Thymus (tissue), 11 donors: ENCODE measurements around the gene SIL1. TPM values are rescaled to one million over a fixed set of nuclear protein-coding genes. Genes with fewer than 3 reads are reported as not detected.
"Not testable (repeated sequence)": the region's sequence is repeated elsewhere in the genome, so short reads cannot be mapped to it uniquely, and the experiment has no call there.

ENCODE experiments used
- DNase-seq, 9 donors: peaks; one replicate each; pipeline ENCODE4 v3.0.0-alpha.2; 2013; ENCODE audit warnings: low spot score in 9 of 9, low read depth in 6 of 9, missing footprints in 1 of 9
- H3K27ac ChIP-seq, 2 donors: one replicate each; pipeline ENCODE4 v1.5.1; 2013; ENCODE audit warnings: control low read depth in 1 of 2, low read depth in 1 of 2, low read length in 1 of 2, mild to moderate bottlenecking in 1 of 2, moderate library complexity in 1 of 2
- H3K27me3 ChIP-seq, 2 donors: one replicate each; pipeline ENCODE4 v1.5.1; 2013; ENCODE audit warnings: low read length in 1 of 2; ENCODE audit not compliant: control insufficient read depth in 2 of 2, insufficient read depth in 1 of 2
- H3K36me3 ChIP-seq, 2 donors: one replicate each; pipeline ENCODE4 v1.5.1; 2013; ENCODE audit warnings: low read length in 1 of 2, mild to moderate bottlenecking in 1 of 2, moderate library complexity in 1 of 2; ENCODE audit not compliant: control insufficient read depth in 2 of 2, insufficient read depth in 2 of 2
- H3K4me1 ChIP-seq, 2 donors: one replicate each; pipeline ENCODE4 v1.5.1; 2013; ENCODE audit warnings: low read length in 2 of 2; ENCODE audit not compliant: control insufficient read depth in 2 of 2, insufficient read depth in 2 of 2
- H3K4me3 ChIP-seq, 2 donors: one replicate each; pipeline ENCODE4 v1.5.1; 2013; ENCODE audit warnings: low read length in 2 of 2, control low read depth in 1 of 2, mild to moderate bottlenecking in 1 of 2
- H3K9me3 ChIP-seq, 2 donors: one replicate each; pipeline ENCODE4 v1.5.1; 2013; ENCODE audit warnings: low read length in 1 of 2, mild to moderate bottlenecking in 1 of 2; ENCODE audit not compliant: control insufficient read depth in 2 of 2, insufficient read depth in 1 of 2
- WGBS: extraction: QIAGEN DNeasy Blood & Tissue Kit; methylation state at CpG from one replicate; pipeline ENCODE4 v1.1.7; 2013; 5-methylcytosine and 5-hydroxymethylcytosine counted together
- polyA plus RNA-seq: library from polyadenylated mRNA; stranded (reverse); fragments of 200-250 nt; gene quantifications from one replicate; pipeline ENCODE4 v1.2.3, GENCODE V29; 2013
- total RNA-seq: library from RNA; stranded (reverse); fragments of 120-200 nt; gene quantifications from one replicate; pipeline ENCODE4 v1.2.4, GENCODE V29; 2013
- donor health status: healthy.

The SIL1 gene
- total and polyA plus RNA-seq, 2 donors, result 17.0 to 30.2 TPM

- H3K4me1 ChIP-seq, H3K4me3 ChIP-seq, H3K9me3 ChIP-seq, H3K36me3 ChIP-seq, H3K27me3 ChIP-seq, DNase-seq, H3K27ac ChIP-seq: not testable (repeated sequence)
- WGBS, result 63% methylated on average over 3 of the region's 3 CpGs
These were observed 161.8 kb downstream of the SIL1 start for GRCh38 chr5:139036332-139036731.

GRCh38 chr5:139027150-139027549 is 171.0 kb downstream of the SIL1 start:
- Histone ChIP-seq H3K27me3 (no peaks in the 10 kb centered on the region), H3K27ac (no peak overlapping the region), H3K9me3 (peaks cover 0 to 2% of the 10 kb centered on the region in 2 donors), H3K4me3 (no peak overlapping the region), H3K36me3 (no peaks in the 10 kb centered on the region), H3K4me1 (no peaks in the 10 kb centered on the region)
- no peak for DNase-seq
- WGBS, result 62% methylated on average over 2 of the region's 2 CpGs

GRCh38 chr5:139025651-139026050 is 172.5 kb downstream of the SIL1 start:
- DNase-seq, result no peak
- peaks cover 0 to 2% of the 10 kb centered on the region in 2 donors for H3K9me3 ChIP-seq
- 50% methylated on average over 2 of the region's 2 CpGs for WGBS

GRCh38 chr5:139023286-139023685 is 174.9 kb downstream of the SIL1 start:
- WGBS, result 86% methylated on average over 8 of the region's 8 CpGs
- peaks cover 0 to 3% of the 10 kb centered on the region in 2 donors for H3K36me3 ChIP-seq
- H3K4me1 ChIP-seq, result no peaks in the 10 kb centered on the region
- H3K27ac ChIP-seq, result no peak overlapping the region
- no peak overlapping the region for H3K4me3 ChIP-seq
- no peaks in the 10 kb centered on the region for H3K27me3 ChIP-seq
- peaks cover 0 to 2% of the 10 kb centered on the region in 2 donors for H3K9me3 ChIP-seq
- no peak for DNase-seq

More at GRCh38 chr5:139025651-139026050, 172.5 kb downstream of the SIL1 start:
- no peaks in the 10 kb centered on the region for H3K27me3 ChIP-seq
- no peaks in the 10 kb centered on the region for H3K4me1 ChIP-seq
- H3K4me3 ChIP-seq, result no peak overlapping the region
- no peak overlapping the region for H3K27ac ChIP-seq
- peaks cover 0 to 3% of the 10 kb centered on the region in 2 donors for H3K36me3 ChIP-seq

GRCh38 chr5:139022528-139022927 is 175.6 kb downstream of the SIL1 start:
- 98% methylated on average over 1 of the region's 1 CpG for WGBS
- no peaks in the 10 kb centered on the region for H3K27me3 ChIP-seq
- peaks cover 0 to 3% of the 10 kb centered on the region in 2 donors for H3K36me3 ChIP-seq
- H3K9me3 ChIP-seq, result peaks cover 0 to 2% of the 10 kb centered on the region in 2 donors
- no peak overlapping the region for H3K4me3 ChIP-seq
- no peaks in the 10 kb centered on the region for H3K4me1 ChIP-seq
- DNase-seq, result no peak
- no peak overlapping the region for H3K27ac ChIP-seq

GRCh38 chr5:139021346-139021745 is 176.8 kb downstream of the SIL1 start:
- Histone ChIP-seq H3K27ac (no peak overlapping the region), H3K4me1 (no peaks in the 10 kb centered on the region), H3K36me3 (peaks cover 0 to 3% of the 10 kb centered on the region in 2 donors), H3K9me3 (peaks cover 0 to under 1% of the 10 kb centered on the region in 2 donors), H3K27me3 (no peaks in the 10 kb centered on the region), H3K4me3 (no peak overlapping the region)
- 98% methylated on average over 3 of the region's 3 CpGs for WGBS
- DNase-seq, result no peak

- Histone ChIP-seq H3K4me3 (no peak overlapping the region), H3K4me1 (no peaks in the 10 kb centered on the region), H3K9me3 (no peaks in the 10 kb centered on the region), H3K27ac (no peak overlapping the region), H3K27me3 (no peaks in the 10 kb centered on the region), H3K36me3 (peaks cover 0 to 3% of the 10 kb centered on the region in 2 donors)
- DNase-seq, result no peak
- WGBS, result 71% methylated on average over 4 of the region's 4 CpGs
These were observed 178.3 kb downstream of the SIL1 start for GRCh38 chr5:139019880-139020279.

GRCh38 chr5:139019211-139019610 is 179.0 kb downstream of the SIL1 start:
- no peaks in the 10 kb centered on the region for H3K4me1 ChIP-seq
- 98% methylated on average over 3 of the region's 3 CpGs for WGBS
- H3K27me3 ChIP-seq, result no peaks in the 10 kb centered on the region
- H3K4me3 ChIP-seq, result no peak overlapping the region
- no peak for DNase-seq
- H3K36me3 ChIP-seq, result peaks cover 0 to 3% of the 10 kb centered on the region in 2 donors
- no peak overlapping the region for H3K27ac ChIP-seq
- H3K9me3 ChIP-seq, result no peaks in the 10 kb centered on the region

GRCh38 chr5:139017624-139018023 is 180.5 kb downstream of the SIL1 start:
- Histone ChIP-seq H3K27me3 (no peaks in the 10 kb centered on the region), H3K4me1 (no peaks in the 10 kb centered on the region), H3K4me3 (no peak overlapping the region), H3K9me3 (no peaks in the 10 kb centered on the region), H3K36me3 (peaks cover 0 to 3% of the 10 kb centered on the region in 2 donors), H3K27ac (no peak overlapping the region)
- DNase-seq, result no peak
- 97% methylated on average over 5 of the region's 5 CpGs for WGBS

- Histone ChIP-seq H3K27me3 (no peaks in the 10 kb centered on the region), H3K9me3 (no peaks in the 10 kb centered on the region), H3K27ac (no peak overlapping the region), H3K36me3 (peaks cover 0 to 3% of the 10 kb centered on the region in 2 donors), H3K4me1 (no peaks in the 10 kb centered on the region), H3K4me3 (no peak overlapping the region)
- 98% methylated on average over 3 of the region's 3 CpGs for WGBS
- no peak for DNase-seq
These were observed 182.0 kb downstream of the SIL1 start for GRCh38 chr5:139016186-139016585.
